ENCODE data around the gene EOMES. TPM values are rescaled to one million over a fixed set of nuclear protein-coding genes. Genes with fewer than 3 reads are reported as not detected.
"Not testable (repeated sequence)": the region's sequence is repeated elsewhere in the genome, so short reads cannot be mapped to it uniquely, and the experiment has no call there.

The EOMES gene
- polyA plus RNA-seq (ENCODE audit: insufficient read length in 4 of 4), result under 1 TPM; 0.04 to 0.24 (median 0.12) TPM

- DNase-seq (ENCODE audit: low read depth in 4 of 4, low spot score in 3 of 4), result no peak
Measured at GRCh38 chr3:27721717-27722564, at the start of gene EOMES. Gene EOMES, minus strand, starts transcription at chr3:27722323. Its CDS starts 29 bp downstream, at chr3:27722294.

DNA sequence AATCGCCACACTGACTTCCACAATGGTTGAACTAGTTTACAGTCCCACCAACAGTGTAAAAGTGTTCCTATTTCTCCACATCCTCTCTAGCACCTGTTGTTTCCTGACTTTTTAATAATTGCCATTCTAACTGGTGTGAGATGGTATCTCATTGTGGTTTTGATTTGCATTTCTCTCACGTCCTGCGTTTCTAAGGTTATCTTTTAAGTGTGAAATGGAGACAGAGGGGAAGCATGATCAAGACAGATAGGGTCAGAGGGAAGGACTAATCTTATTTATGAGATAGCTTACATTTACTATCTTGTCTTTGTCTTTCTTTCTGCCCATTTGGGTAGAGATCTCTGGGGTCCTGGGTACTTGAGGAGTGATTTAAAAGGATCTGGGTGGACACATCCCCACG, 48.3 kb upstream of the EOMES start:
- not testable (repeated sequence) for DNase-seq (ENCODE audit: low read depth in 4 of 4, low spot score in 3 of 4)

DNA sequence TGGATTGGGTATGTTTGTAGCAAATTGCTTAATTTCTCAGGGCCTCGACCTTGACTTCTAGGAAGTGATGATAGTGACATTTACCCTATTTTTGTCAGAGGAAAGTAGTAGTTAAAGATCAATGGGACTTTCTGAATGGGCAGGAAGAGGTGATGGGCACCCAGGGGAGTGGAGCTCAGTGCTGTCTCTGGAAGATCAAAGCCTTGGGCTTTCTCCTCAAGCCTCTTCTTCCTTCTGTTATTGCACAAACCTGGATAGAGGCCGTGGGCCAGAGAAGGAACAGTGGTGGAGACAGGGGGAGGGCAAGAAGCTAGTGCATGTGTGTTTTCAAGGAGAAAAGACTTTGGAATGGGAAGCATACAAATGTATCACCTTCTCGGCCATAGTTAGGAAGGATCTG, 44.9 kb upstream of the EOMES start:
- no peak for DNase-seq (ENCODE audit: low read depth in 4 of 4, low spot score in 3 of 4)

DNA sequence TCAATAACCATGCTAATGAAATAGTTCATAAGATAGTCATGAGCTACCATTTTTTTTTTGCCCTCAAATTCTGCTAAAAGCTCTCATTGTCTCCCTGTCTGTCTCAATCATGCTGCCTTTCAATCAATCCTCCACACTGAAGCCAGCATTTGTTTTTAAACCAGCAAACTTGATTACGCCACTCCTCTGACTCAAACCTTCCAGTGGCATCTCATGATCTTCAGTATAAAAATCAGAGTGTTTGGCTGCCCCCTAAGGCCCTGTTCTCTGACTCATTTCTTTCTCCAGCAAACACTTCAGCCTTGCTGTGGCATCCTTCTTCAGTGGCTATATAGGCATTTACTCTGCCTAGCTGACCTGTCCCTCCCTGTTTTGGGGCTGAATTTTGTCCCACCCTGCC, 36.0 kb upstream of the EOMES start:
- no peak for DNase-seq (ENCODE audit: low read depth in 4 of 4, low spot score in 3 of 4)

- no peak for DNase-seq (ENCODE audit: low read depth in 4 of 4, low spot score in 3 of 4)
Measured at GRCh38 chr3:27756877-27757276, 34.8 kb upstream of the EOMES start.

DNA sequence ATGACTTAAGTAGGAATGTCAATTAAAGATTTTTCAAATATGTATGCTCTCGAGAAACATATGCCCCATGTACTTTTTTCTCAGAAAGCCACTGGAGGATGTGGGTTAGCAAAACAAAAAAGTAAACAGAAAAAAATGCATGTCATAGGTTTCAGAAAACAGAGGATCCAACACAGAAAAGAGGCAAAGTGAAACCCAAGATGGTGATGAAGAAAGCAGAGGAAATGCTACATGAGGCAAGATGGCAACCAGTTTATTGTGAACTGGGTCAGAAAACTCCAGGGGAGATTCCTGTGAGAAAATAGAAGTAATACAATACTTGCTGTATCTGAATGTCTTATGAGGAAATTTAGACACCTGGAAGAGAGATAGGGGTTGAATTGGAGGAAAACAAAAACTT, 30.8 kb upstream of the EOMES start:
- DNase-seq (ENCODE audit: low read depth in 4 of 4, low spot score in 3 of 4), result no peak

GRCh38 chr3:27749643-27750042, 27.5 kb upstream of the EOMES start:
- DNase-seq (ENCODE audit: low read depth in 4 of 4, low spot score in 3 of 4), result no peak

GRCh38 chr3:27746838-27747237, 24.7 kb upstream of the EOMES start:
- DNase-seq (ENCODE audit: low read depth in 4 of 4, low spot score in 3 of 4), result no peak

GRCh38 chr3:27740854-27741253, 18.7 kb upstream of the EOMES start:
- DNase-seq (ENCODE audit: low read depth in 4 of 4, low spot score in 3 of 4), result no peak

DNA sequence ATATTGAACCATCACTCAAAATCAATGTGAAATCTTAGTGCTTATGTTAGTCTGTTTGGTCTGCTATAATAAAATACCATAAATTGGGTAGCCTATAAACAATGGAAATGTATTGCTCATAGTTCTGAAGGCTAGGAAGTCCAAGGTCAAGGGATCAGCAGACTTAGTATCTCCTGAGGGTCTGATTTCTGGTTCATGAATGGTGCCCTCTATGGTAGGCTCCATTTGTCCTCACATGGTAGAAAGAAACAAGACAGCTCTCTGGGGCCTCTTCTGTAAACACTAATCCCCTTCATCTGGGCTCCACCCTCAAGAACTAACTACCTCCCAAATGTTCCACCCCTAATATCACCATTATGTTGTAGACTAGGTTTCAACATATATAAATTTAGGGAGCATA, 15.0 kb upstream of the EOMES start:
- DNase-seq (ENCODE audit: low read depth in 4 of 4, low spot score in 3 of 4), result no peak

DNA sequence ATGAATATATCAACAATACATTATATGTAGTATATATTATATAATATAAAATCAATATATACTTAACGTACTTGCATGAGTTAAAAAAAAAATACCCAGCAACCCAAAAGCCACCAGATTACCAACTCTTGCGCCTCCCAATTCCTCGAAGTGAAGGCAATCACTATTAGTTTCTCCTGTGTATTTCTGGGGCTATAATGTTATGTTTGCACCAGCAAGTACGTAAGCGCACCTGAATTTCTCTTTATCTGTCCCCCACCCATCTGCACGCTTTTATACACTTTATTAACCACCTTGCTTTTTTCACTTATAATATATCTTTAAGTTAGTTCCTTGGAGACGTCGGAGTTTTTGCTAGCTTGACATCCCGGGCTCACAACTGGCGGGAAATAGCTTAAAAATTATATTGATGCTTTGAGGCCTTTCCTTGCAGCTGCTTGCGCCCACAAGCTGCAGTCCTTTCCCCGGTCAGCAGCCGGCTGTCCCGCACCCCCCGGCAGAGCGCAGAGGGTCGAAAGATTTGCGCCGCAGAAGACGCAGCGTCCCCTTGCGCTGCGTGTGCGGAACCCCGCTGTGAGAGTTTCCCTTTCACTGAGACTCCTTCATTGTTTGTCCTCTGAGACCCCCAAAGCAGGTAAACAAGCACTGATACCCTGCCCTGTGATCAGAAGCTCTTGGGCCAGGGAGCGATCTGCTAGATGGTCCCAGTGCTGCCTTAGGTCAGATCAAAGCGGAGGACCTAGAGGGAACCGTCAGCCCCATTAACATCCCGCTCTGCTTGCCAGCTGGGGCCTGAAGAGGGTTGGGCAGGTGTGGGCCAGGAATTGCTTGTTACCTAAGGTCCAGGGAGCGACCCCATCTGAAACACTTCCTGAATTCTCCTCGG, 8.9 kb upstream of the EOMES start:
- no peak for DNase-seq (ENCODE audit: low read depth in 4 of 4, low spot score in 3 of 4)

GRCh38 chr3:27729748-27730611, 7.9 kb upstream of the EOMES start:
- no peak for DNase-seq (ENCODE audit: low read depth in 4 of 4, low spot score in 3 of 4)

DNA sequence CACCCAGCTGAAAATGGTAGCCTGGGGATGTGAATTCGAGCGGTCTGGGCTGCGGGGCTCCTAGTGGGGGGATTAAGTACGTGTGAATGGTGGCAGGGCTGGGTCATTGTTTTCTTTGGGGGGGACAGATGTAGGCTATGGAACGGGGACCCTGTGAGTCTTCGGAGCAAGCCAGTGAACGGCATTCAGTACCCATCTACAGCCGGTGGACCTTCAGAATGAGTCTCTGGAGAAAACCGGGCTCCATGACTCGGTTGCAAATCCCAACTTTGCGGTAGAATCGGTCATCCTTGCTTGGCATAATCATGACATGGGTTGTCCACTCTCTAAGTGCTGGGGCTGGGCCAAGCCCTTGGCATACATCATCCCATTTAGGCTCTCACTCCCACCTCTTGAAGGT, 7.2 kb upstream of the EOMES start:
- no peak for DNase-seq (ENCODE audit: low read depth in 4 of 4, low spot score in 3 of 4)

DNA sequence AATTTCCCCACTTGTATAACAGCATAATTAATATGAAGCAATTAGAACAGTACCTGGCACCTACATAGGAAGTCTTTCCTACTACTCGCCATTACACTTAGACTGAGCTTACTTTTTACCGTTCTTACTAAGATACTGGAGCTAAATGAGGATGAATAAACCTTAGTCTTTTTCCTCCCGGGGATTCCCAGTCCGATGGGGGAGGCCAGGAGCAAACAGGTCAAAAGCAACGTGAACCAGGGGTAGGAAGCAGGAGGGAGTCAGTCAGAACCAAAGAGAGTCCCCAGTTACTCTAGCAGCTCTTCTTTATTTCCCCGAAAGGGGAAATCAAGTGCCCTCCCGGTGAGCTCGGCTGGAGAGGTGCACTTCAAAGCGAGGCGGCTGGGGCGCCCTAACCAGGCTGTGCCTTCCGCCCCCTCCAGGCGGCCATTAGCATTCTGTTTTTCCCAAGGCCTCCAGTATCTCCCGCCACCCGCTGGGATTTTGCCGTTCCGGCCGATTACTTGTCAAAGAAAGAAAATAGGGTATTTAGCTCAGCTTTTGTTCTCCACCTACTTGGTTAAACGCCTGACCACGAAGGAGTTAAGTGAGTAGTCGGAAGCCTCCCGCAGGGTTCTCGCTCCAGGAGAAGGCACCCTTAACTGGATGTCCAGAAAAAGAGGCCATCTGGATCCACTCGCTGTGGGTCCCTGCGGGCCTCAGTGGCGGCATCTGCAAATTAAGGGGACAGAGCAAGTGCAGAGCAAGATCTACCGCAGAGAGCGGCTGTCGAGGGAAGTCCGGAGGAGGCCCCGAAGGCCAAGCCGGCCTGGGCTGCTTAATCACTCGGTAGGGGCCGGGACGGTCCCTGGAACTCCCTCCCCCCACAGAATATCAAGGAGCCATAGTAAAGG, 6.3 kb upstream of the EOMES start:
- no peak for DNase-seq (ENCODE audit: low read depth in 4 of 4, low spot score in 3 of 4)

DNA sequence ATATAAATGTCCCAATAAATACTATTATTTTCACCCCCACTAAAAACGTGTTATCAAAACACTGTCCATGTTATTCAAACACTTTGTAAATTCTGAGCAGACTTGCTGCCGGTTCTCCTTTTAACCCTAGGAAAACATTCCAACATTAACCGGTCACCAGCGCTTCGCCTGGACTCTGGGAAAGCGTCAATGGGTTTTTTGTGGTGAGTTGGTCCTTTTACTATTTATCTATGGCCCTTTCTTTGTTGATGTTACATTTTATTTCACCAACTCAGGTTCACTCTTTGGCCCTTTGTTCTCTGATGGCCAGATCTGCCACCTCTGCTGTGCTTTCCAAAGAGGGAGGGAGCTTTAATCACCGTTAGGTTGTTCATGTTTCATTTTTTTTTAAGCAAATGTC, 4.1 kb upstream of the EOMES start:
- no peak for DNase-seq (ENCODE audit: low read depth in 4 of 4, low spot score in 3 of 4)

DNA sequence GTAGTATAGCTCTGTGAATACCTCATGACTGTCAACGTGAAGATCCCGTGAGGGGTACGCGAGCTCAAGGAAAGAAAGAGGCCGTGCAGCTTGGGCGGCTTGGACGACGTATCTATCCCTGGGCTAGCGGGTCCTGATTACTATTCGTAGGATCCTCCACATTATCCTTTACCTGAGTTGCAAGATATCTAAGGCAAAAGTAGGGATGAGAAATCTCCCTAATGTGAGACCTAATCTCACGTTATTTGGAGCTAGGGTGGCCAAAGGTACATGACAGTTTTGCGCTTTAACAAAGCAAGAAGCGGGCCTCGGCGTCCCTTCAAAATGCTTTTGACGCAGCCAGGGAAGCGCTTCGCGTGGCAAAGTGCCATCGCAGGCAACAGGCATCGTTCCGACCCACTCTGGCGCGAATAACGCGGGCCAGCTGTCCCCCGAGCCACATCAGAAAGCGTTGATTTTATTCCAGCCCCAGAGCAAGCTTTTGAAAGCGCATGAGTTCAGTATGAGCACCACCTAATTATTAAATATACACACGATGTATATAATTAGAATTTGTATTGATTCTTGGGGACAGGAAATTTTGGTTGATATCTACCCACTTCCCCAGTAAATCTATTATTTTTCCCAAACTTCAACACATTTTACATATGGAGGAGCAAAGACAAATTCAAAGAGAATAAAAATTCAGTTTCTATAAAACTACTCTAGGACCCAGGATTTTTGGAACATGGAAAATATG, 2.5 kb upstream of the EOMES start:
- DNase-seq (ENCODE audit: low read depth in 4 of 4, low spot score in 3 of 4), result no peak

DNA sequence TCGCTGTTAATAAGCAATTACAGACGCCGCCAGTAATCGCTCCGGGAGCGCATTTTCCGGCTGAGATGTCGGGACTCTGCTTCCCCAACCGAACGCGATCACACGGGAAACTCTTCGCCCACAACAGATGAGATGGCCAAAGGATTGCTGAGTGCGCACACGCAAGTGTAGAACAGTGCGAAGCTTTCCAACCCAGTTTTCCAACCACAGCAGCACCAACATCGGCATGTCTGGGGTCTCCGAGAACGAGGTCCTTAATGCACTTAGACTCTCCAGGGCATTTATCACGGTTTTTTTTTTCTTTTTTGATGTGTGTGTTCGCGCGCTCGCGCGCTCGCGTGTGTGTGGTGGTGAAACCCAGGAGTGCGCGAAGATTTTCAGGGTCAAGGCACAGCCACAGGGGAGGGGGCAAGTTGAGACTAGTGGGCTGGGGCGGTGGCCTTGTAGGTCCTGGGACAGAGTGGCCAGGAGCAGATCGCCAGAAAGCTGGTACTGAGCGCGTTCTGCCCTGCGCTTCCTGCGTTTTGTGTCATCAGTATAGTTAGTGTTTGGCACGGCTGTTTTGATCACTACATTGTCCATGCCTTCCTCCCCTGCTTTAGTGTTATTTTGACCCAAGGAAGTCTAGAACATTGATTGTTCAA, 1.8 kb upstream of the EOMES start:
- DNase-seq (ENCODE audit: low read depth in 4 of 4, low spot score in 3 of 4), result no peak

DNA sequence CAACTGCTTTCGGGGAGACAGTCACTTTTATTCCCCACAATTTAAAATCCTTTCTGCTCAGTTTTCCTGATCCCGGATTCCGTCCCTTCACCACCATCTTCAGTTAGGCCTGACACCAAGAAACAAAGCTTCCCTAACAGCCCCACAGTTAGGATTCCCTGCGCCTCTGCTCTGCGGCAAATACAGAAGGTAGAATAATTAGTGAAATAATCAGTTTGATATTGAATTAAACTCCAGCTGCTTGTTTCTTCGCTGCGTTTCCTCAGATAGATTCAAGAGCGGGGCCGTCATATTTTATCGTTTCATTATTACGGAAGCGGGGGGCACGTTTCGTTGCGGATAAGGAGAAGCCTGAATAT, 1.3 kb upstream of the EOMES start:
- DNase-seq (ENCODE audit: low read depth in 4 of 4, low spot score in 3 of 4), result no peak

GRCh38 chr3:27723001-27723445, 900 bp upstream of the EOMES start:
- DNase-seq (ENCODE audit: low read depth in 4 of 4, low spot score in 3 of 4), result no peak

Data from right renal pelvis (tissue), 4 donors.